HG03159 (cell line): ENCODE data around the gene RPL11.
"Not testable (repeated sequence)": the region's sequence is repeated elsewhere in the genome, so short reads cannot be mapped to it uniquely, and the experiment has no call there.

Experiments used
- ATAC-seq: cut with Tn5 transposase; IDR thresholded peaks from one replicate; pipeline ENCODE4 v1.9.1; 2021; ENCODE audit warnings: mild to moderate bottlenecking, moderate library complexity; ENCODE audit not compliant: unreplicated experiment

The RPL11 gene

GRCh38 chr1:23684415-23684814 lies 7.2 kb upstream of the RPL11 start:
- ATAC-seq: no peak

- ATAC-seq: not testable (repeated sequence)
These were observed 6.4 kb upstream of the RPL11 start for GRCh38 chr1:23685197-23685596.

GRCh38 chr1:23687680-23688079 lies 3.9 kb upstream of the RPL11 start:
- ATAC-seq: not testable (repeated sequence)

- ATAC-seq: not testable (repeated sequence)
These were observed 3.3 kb upstream of the RPL11 start for GRCh38 chr1:23688281-23688680.

GRCh38 chr1:23692308-23692871 lies 784 bp downstream of the RPL11 start:
- ATAC-seq: no peak

- no peak for ATAC-seq
These were observed 2.0 kb downstream of the RPL11 start for GRCh38 chr1:23693599-23693998.

- ATAC-seq: no peak
These were observed 2.8 kb downstream of the RPL11 start for GRCh38 chr1:23694371-23694770.

GRCh38 chr1:23695667-23696066 lies 4.1 kb downstream of the RPL11 start:
- ATAC-seq: no peak

GRCh38 chr1:23696335-23696989 lies 4.9 kb downstream of the RPL11 start:
- no peak for ATAC-seq

- ATAC-seq: no peak
These were observed 6.9 kb downstream of the RPL11 start for GRCh38 chr1:23698466-23698865.

GRCh38 chr1:23699280-23700179 lies 7.9 kb downstream of the RPL11 start:
- no peak for ATAC-seq

GRCh38 chr1:23701310-23701709 lies 9.7 kb downstream of the RPL11 start:
- ATAC-seq: no peak

- ATAC-seq: no peak
These were observed 10.4 kb downstream of the RPL11 start for GRCh38 chr1:23701996-23702395.

- ATAC-seq: no peak
These were observed 13.4 kb downstream of the RPL11 start for GRCh38 chr1:23704834-23705495.

GRCh38 chr1:23709229-23709628 lies 17.6 kb downstream of the RPL11 start:
- ATAC-seq: no peak

GRCh38 chr1:23718482-23718881 lies 26.9 kb downstream of the RPL11 start:
- ATAC-seq: no peak

- no peak for ATAC-seq
These were observed 27.7 kb downstream of the RPL11 start for GRCh38 chr1:23719162-23719820.

- peak; percentile 51 for ATAC-seq
These were observed 28.8 kb downstream of the RPL11 start for GRCh38 chr1:23720256-23720995.

- no peak for ATAC-seq
These were observed 31.0 kb downstream of the RPL11 start for GRCh38 chr1:23722652-23723051.

- ATAC-seq: no peak
These were observed 35.1 kb downstream of the RPL11 start for GRCh38 chr1:23726686-23727085.
